Measurements from ENCODE around the gene MYH14. TPM values are rescaled to one million over a fixed set of nuclear protein-coding genes. Genes with fewer than 3 reads are reported as not detected.

Gene MYH14
- total RNA-seq, 2 donors from 2014 or later: 27.0 to 31.5 TPM

- H3K36me3 ChIP-seq: no peaks in the 10 kb centered on the region
- intact Hi-C loops (cut with DNase I): no loop called here
- no peaks in the 10 kb centered on the region for H3K4me1 ChIP-seq (replicated peaks)
- DNase-seq (ENCODE audit: low spot score): no peak
- TF ChIP-seq POLR2AphosphoS5 (IDR thresholded peaks at IDR 0.05): no peak
- no peak for TF ChIP-seq POLR2A (IDR thresholded peaks at IDR 0.05)
- no peak for TF ChIP-seq CTCF (IDR thresholded peaks at IDR 0.05)
- WGBS: 92% methylated on average over 8 of the region's 8 CpGs
- no peaks in the 10 kb centered on the region for H3K9me3 ChIP-seq
- H3K4me3 ChIP-seq: no peak overlapping the region
- H3K27ac ChIP-seq: no peak overlapping the region
- H3K27me3 ChIP-seq (replicated peaks; ENCODE audit: insufficient read depth): no peaks in the 10 kb centered on the region
These were observed 59.8 kb downstream of the MYH14 start for GRCh38 chr19:50263176-50263575.

GRCh38 chr19:50264483-50265186 lies 61.2 kb downstream of the MYH14 start:
- WGBS: 80% methylated on average over 8 of the region's 8 CpGs
- intact Hi-C loops (cut with DNase I): no loop called here
- no peak for TF ChIP-seq POLR2AphosphoS5 (IDR thresholded peaks at IDR 0.05)
- no peak for TF ChIP-seq CTCF (IDR thresholded peaks at IDR 0.05)
- TF ChIP-seq POLR2A (IDR thresholded peaks at IDR 0.05): no peak
- DNase-seq (ENCODE audit: low spot score): no peak
- Histone ChIP-seq H3K4me1 (replicated peaks) (no peaks in the 10 kb centered on the region), H3K27ac (no peak overlapping the region), H3K36me3 (no peaks in the 10 kb centered on the region), H3K4me3 (no peak overlapping the region), H3K9me3 (no peaks in the 10 kb centered on the region), H3K27me3 (replicated peaks; ENCODE audit: insufficient read depth) (no peaks in the 10 kb centered on the region)

DNA sequence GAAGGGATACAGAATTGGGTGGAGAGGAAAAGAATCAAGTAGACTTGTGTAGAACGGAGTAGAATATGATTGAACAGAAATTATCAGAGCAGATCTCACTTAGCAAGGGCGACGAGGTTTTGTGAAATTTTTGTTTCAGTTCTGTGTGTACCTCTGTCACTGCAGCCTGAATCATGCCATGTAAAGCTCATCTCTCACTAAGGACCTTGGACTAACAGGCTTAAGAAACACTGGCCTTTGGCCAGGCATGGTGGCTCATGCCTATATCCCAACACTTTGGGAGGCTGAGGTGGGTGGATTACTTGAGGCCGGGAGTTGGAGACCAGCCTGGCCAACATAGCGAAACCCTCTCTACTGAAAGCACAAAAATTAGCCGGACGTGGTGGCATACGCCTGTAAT lies 62.6 kb downstream of the MYH14 start:
- Histone ChIP-seq H3K4me1 (replicated peaks) (no peaks in the 10 kb centered on the region), H3K27me3 (replicated peaks; ENCODE audit: insufficient read depth) (no peaks in the 10 kb centered on the region), H3K4me3 (no peak overlapping the region), H3K27ac (no peak overlapping the region), H3K36me3 (no peaks in the 10 kb centered on the region), H3K9me3 (no peaks in the 10 kb centered on the region)
- no peak for TF ChIP-seq POLR2A (IDR thresholded peaks at IDR 0.05)
- TF ChIP-seq CTCF (IDR thresholded peaks at IDR 0.05): no peak
- no peak for TF ChIP-seq POLR2AphosphoS5 (IDR thresholded peaks at IDR 0.05)
- no peak for DNase-seq (ENCODE audit: low spot score)
- 89% methylated on average over 8 of the region's 8 CpGs for WGBS
- intact Hi-C loops (cut with DNase I): no loop called here

DNA sequence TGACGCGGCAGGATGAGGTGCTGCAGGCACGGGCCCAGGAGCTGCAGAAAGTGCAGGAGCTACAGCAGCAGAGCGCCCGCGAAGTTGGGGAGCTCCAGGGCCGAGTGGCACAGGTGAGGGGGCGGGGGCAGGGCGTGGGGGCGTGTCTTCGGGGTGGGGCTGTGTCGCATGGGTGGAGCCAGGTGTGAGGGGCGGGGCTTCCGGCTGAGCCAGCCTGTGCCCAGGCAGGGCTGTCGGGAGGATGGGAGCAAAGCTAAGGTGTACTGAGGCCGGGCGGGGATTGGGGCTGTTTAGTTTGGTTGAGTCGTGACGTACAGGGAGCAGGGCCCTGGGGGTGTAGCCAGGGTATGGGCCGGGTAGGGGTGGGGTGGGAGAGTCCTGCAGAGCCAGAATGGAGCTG lies 63.5 kb downstream of the MYH14 start:
- DNase-seq (ENCODE audit: low spot score): no peak

More for the DNA sequence above, 63.5 kb downstream of the MYH14 start:
- Histone ChIP-seq H3K36me3 (no peaks in the 10 kb centered on the region), H3K4me1 (replicated peaks) (no peaks in the 10 kb centered on the region), H3K27me3 (replicated peaks; ENCODE audit: insufficient read depth) (no peaks in the 10 kb centered on the region), H3K27ac (no peak overlapping the region), H3K9me3 (no peaks in the 10 kb centered on the region), H3K4me3 (no peak overlapping the region)
- whole genome bisulfite sequencing: 40% methylated on average over 15 of the region's 20 CpGs
- no peak for TF ChIP-seq CTCF (IDR thresholded peaks at IDR 0.05)
- TF ChIP-seq POLR2A (IDR thresholded peaks at IDR 0.05): no peak
- no peak for TF ChIP-seq POLR2AphosphoS5 (IDR thresholded peaks at IDR 0.05)
- intact Hi-C loops (cut with DNase I): no loop called here
